Hepatocyte (in vitro differentiated cells): Measurements from ENCODE around the gene TOX4. TPM values are rescaled to one million over a fixed set of nuclear protein-coding genes. Genes with fewer than 3 reads are reported as not detected.

ENCODE experiments used
- DNase-seq: peaks from one replicate; pipeline ENCODE4 v3.0.0-alpha.2; 2016; ENCODE audit warnings: low spot score
- H2AFZ ChIP-seq: fragments of 200-600 bp; sonication (generic); 2 replicates; pipeline ENCODE4 v1.6.0; 2016; ENCODE audit warnings: antibody characterized with exemption, mild to moderate bottlenecking
- H3K27ac ChIP-seq: fragments of 200-600 bp; sonication (generic); 2 replicates; pipeline ENCODE4 v1.5.1; 2016; ENCODE audit warnings: mild to moderate bottlenecking
- H3K27me3 ChIP-seq: fragments of 200-600 bp; sonication (generic); 2 replicates; pipeline ENCODE4 v1.6.1; 2016
- H3K36me3 ChIP-seq: fragments of 200-600 bp; sonication (generic); replicated peaks from 2 replicates; pipeline ENCODE4 v1.5.1; 2016; ENCODE audit warnings: low read depth; ENCODE audit not compliant: insufficient read depth
- H3K4me1 ChIP-seq: fragments of 200-600 bp; sonication (generic); 2 replicates; pipeline ENCODE4 v1.5.1; 2016; ENCODE audit warnings: mild to moderate bottlenecking, moderate library complexity; ENCODE audit not compliant: insufficient read depth
- H3K4me2 ChIP-seq: fragments of 200-600 bp; sonication (generic); 2 replicates; pipeline ENCODE4 v1.6.0; 2016
- H3K4me3 ChIP-seq: fragments of 200-600 bp; sonication (generic); 2 replicates; pipeline ENCODE4 v1.5.1; 2016; ENCODE audit warnings: mild to moderate bottlenecking
- H3K79me2 ChIP-seq: fragments of 200-600 bp; sonication (generic); 2 replicates; pipeline ENCODE4 v1.6.0; 2017; ENCODE audit warnings: mild to moderate bottlenecking
- H3K9me2 ChIP-seq: fragments of 200-600 bp; sonication (generic); replicated peaks from 2 replicates; pipeline ENCODE4 v1.6.0; 2017; ENCODE audit warnings: mild to moderate bottlenecking; ENCODE audit not compliant: insufficient read depth
- H3K9me3 ChIP-seq: fragments of 200-600 bp; sonication (generic); 2 replicates; pipeline ENCODE4 v1.5.1; 2016; ENCODE audit warnings: low read depth, mild to moderate bottlenecking
- H4K20me1 ChIP-seq: fragments of 200-600 bp; sonication (generic); 2 replicates; pipeline ENCODE4 v1.6.0; 2016; ENCODE audit warnings: mild to moderate bottlenecking; ENCODE audit not compliant: insufficient read depth, poor library complexity, severe bottlenecking
- CTCF ChIP-seq: fragments of 200-600 bp; sonication (generic); IDR thresholded peaks from 2 replicates; pipeline ENCODE4 v1.5.1; 2016; ENCODE audit warnings: antibody characterized with exemption, mild to moderate bottlenecking; ENCODE audit not compliant: poor library complexity
- EZH2 ChIP-seq: fragments of 200-600 bp; sonication (generic); IDR thresholded peaks from 2 replicates; pipeline ENCODE4 v1.6.1; 2016; ENCODE audit warnings: antibody characterized with exemption, mild to moderate bottlenecking, borderline replicate concordance
- EZH2phosphoT487 ChIP-seq: fragments of 200-600 bp; sonication (generic); IDR thresholded peaks from one replicate; pipeline ENCODE4 v1.6.1; 2018; ENCODE audit warnings: antibody characterized with exemption, mild to moderate bottlenecking, low read depth, moderate library complexity; ENCODE audit not compliant: unreplicated experiment, severe bottlenecking
- WGBS: methylation state at CpG from one replicate; pipeline ENCODE4 v1.1.6; 2016; ENCODE audit warnings: low lambda C conversion rate; ENCODE audit errors: missing lambda C conversion rate; 5-methylcytosine and 5-hydroxymethylcytosine counted together
- polyA plus RNA-seq: library from polyadenylated mRNA; unstranded; fragments of >200 nt; fragmentation: Nextera tagmentation; extraction: Ambion mirVana; gene quantifications from 2 replicates; pipeline ENCODE4 v1.2.1, GENCODE V29; 2016
- total RNA-seq: library from RNA; depleted of rRNA; stranded (reverse); fragments of >200 nt; gene quantifications from 2 replicates; pipeline ENCODE4 v1.2.3, GENCODE V29; 2014

TOX4 gene
- total and polyA plus RNA-seq, 2 experiments from 2014 or later: 42.5 to 55.5 TPM

GRCh38 chr14:21498540-21499526 lies 21.8 kb downstream of the TOX4 start:
- peak; percentile 76 for DNase-seq
- Histone ChIP-seq H3K9me3 (no peaks in the 10 kb centered on the region), H4K20me1 (no peaks in the 10 kb centered on the region), H3K4me1 (no peaks in the 10 kb centered on the region), H3K4me2 (no peak overlapping the region), H3K79me2 (peaks cover 6% of the 10 kb centered on the region), H3K9me2 (no peaks in the 10 kb centered on the region), H3K4me3 (no peak overlapping the region), H3K27ac (peak overlapping the region; percentile 21), H2AFZ (no peak overlapping the region), H3K27me3 (no peaks in the 10 kb centered on the region), H3K36me3 (no peaks in the 10 kb centered on the region)
- TF ChIP-seq CTCF (peak; percentile 57), EZH2phosphoT487 (no peak)
- 69% methylated on average over 5 of the region's 5 CpGs for WGBS

GRCh38 chr14:21501568-21501967 lies 24.6 kb downstream of the TOX4 start:
- no peak overlapping the region for H3K27ac ChIP-seq
- H3K4me3 ChIP-seq: no peak overlapping the region
- no peaks in the 10 kb centered on the region for H3K36me3 ChIP-seq
- no peaks in the 10 kb centered on the region for H3K9me2 ChIP-seq
- H3K79me2 ChIP-seq: peaks cover 32% of the 10 kb centered on the region
- no peaks in the 10 kb centered on the region for H4K20me1 ChIP-seq
- no peaks in the 10 kb centered on the region for H3K27me3 ChIP-seq
- no peak for DNase-seq
- no peak overlapping the region for H2AFZ ChIP-seq
- H3K9me3 ChIP-seq: no peaks in the 10 kb centered on the region
- TF ChIP-seq EZH2phosphoT487 (no peak), EZH2 (no peak), CTCF (no peak)
- 97% methylated on average over 5 of the region's 5 CpGs for WGBS
- no peak overlapping the region for H3K4me2 ChIP-seq
- no peaks in the 10 kb centered on the region for H3K4me1 ChIP-seq

- WGBS: 80% methylated on average over 4 of the region's 4 CpGs
These were observed 26.4 kb downstream of the TOX4 start for GRCh38 chr14:21503376-21503775.

More at GRCh38 chr14:21503376-21503775, 26.4 kb downstream of the TOX4 start:
- Histone ChIP-seq H4K20me1 (no peaks in the 10 kb centered on the region), H3K4me1 (no peaks in the 10 kb centered on the region), H3K27ac (no peak overlapping the region), H3K36me3 (no peaks in the 10 kb centered on the region), H3K79me2 (peaks cover 50% of the 10 kb centered on the region), H2AFZ (no peak overlapping the region), H3K9me3 (no peaks in the 10 kb centered on the region), H3K9me2 (no peaks in the 10 kb centered on the region), H3K4me2 (no peak overlapping the region), H3K4me3 (no peak overlapping the region), H3K27me3 (no peaks in the 10 kb centered on the region)
- no peak for DNase-seq
- TF ChIP-seq CTCF (no peak), EZH2 (no peak), EZH2phosphoT487 (no peak)
